Lower leg skin (tissue), 4 donors: ENCODE measurements around the gene SPACA5. TPM values are rescaled to one million over a fixed set of nuclear protein-coding genes. Genes with fewer than 3 reads are reported as not detected.
"Not testable (repeated sequence)": the region's sequence is repeated elsewhere in the genome, so short reads cannot be mapped to it uniquely, and the experiment has no call there.

Experiments used
- DNase-seq, 2 donors: peaks; one replicate each; pipeline ENCODE4 v3.0.0-alpha.2; 2019; ENCODE audit warnings: low spot score in 2 of 2
- H3K4me3 ChIP-seq: fragments of 200-600 bp; sonication (generic); 2 replicates; pipeline ENCODE4 v1.5.1; 2017; ENCODE audit warnings: mild to moderate bottlenecking, low read depth; ENCODE audit not compliant: poor library complexity, severe bottlenecking
- CTCF ChIP-seq, 3 donors: fragments of 450-650 bp; IDR thresholded peaks; one replicate each; pipeline ENCODE4 v1.5.1; 2016; ENCODE audit warnings: antibody characterized with exemption in 3 of 3, mild to moderate bottlenecking in 3 of 3, moderate library complexity in 2 of 3
- POLR2A ChIP-seq, 2 donors: fragments of 450-650 bp; IDR thresholded peaks; one replicate each; pipeline ENCODE4 v1.6.1; 2016 to 2017; ENCODE audit warnings: antibody characterized with exemption in 2 of 2, mild to moderate bottlenecking in 1 of 2, moderate library complexity in 1 of 2
- WGBS, 2 donors: methylation state at CpG; one replicate each; pipeline ENCODE4 v1.1.5; 2018; 5-methylcytosine and 5-hydroxymethylcytosine counted together
- intact Hi-C: fragments of 100-400 bp; cut with DNase I; formaldehyde crosslinking; loops from one replicate; pipeline ENCODE4 v1.15.0; 2023; ENCODE audit warnings: low total_unique reads
- total RNA-seq, 4 donors: library from RNA; depleted of rRNA; stranded (reverse); fragments of >200 nt; gene quantifications; one replicate each; pipeline ENCODE4 v1.1.0, GENCODE V29; 2016

SPACA5 gene
- total RNA-seq: not detected

GRCh38 chrX:48006688-48007087 is at the start of gene SPACA5:
SPACA5 (plus strand) TSS chrX:48006988; CDS start chrX:48007803, 815 bp downstream.
- no CpG with 5 or more reads among the region's 8 CpGs for WGBS, 2 donors
- H3K4me3 ChIP-seq, DNase-seq, intact Hi-C loops: not testable (repeated sequence)

- DNase-seq, intact Hi-C loops, H3K4me3 ChIP-seq: not testable (repeated sequence)
- 82 to 83% methylated on average over 3 to 4 of the region's 4 CpGs for WGBS, 2 donors
These were observed 48.6 kb upstream of the SPACA5 start for GRCh38 chrX:47958206-47958605.

GRCh38 chrX:47958761-47959342 is 47.9 kb upstream of the SPACA5 start:
- DNase-seq: no peak
- 31 to 48% methylated on average over 4 of the region's 4 CpGs for WGBS, 2 donors
- H3K4me3 ChIP-seq: no peak overlapping the region
- TF ChIP-seq CTCF (IDR thresholded peaks at IDR 0.05): no peak
- TF ChIP-seq POLR2A (IDR thresholded peaks at IDR 0.05): no peak
- intact Hi-C loops: no loop called here

- no peak for TF ChIP-seq POLR2A (IDR thresholded peaks at IDR 0.05)
- TF ChIP-seq CTCF (IDR thresholded peaks at IDR 0.05): no peak
- no peak for DNase-seq
- intact Hi-C loops: no loop called here
- 53 to 73% methylated on average over 2 of the region's 2 CpGs for WGBS, 2 donors
- H3K4me3 ChIP-seq: no peak overlapping the region
These were observed 46.4 kb upstream of the SPACA5 start for GRCh38 chrX:47960406-47960805.

GRCh38 chrX:47961830-47962229 is 45.0 kb upstream of the SPACA5 start:
- DNase-seq, H3K4me3 ChIP-seq, intact Hi-C loops: not testable (repeated sequence)
- 73 to 77% methylated on average over 6 of the region's 6 CpGs for WGBS, 2 donors

- DNase-seq, intact Hi-C loops: not testable (repeated sequence)
- WGBS, 2 donors: 82 to 96% methylated on average over 14 of the region's 14 CpGs
These were observed 41.3 kb upstream of the SPACA5 start for GRCh38 chrX:47965526-47965925.

GRCh38 chrX:47973235-47973634 is 33.6 kb upstream of the SPACA5 start:
- intact Hi-C loops: no loop called here
- TF ChIP-seq CTCF (IDR thresholded peaks at IDR 0.05): no peak
- 92 to 100% methylated on average over 3 of the region's 3 CpGs for WGBS, 2 donors

More at GRCh38 chrX:47965526-47965925, 41.3 kb upstream of the SPACA5 start:
- not testable (repeated sequence) for H3K4me3 ChIP-seq

More at GRCh38 chrX:47973235-47973634, 33.6 kb upstream of the SPACA5 start:
- no peak overlapping the region for H3K4me3 ChIP-seq
- no peak for DNase-seq
